GM21390 (cell line): Measurements from ENCODE around the gene EXOC4.
"Not testable (repeated sequence)": the region's sequence is repeated elsewhere in the genome, so short reads cannot be mapped to it uniquely, and the experiment has no call there.

ENCODE experiments used
- ATAC-seq: cut with Tn5 transposase; IDR thresholded peaks from one replicate; pipeline ENCODE4 v1.9.1; 2021; ENCODE audit not compliant: unreplicated experiment

EXOC4 gene

DNA sequence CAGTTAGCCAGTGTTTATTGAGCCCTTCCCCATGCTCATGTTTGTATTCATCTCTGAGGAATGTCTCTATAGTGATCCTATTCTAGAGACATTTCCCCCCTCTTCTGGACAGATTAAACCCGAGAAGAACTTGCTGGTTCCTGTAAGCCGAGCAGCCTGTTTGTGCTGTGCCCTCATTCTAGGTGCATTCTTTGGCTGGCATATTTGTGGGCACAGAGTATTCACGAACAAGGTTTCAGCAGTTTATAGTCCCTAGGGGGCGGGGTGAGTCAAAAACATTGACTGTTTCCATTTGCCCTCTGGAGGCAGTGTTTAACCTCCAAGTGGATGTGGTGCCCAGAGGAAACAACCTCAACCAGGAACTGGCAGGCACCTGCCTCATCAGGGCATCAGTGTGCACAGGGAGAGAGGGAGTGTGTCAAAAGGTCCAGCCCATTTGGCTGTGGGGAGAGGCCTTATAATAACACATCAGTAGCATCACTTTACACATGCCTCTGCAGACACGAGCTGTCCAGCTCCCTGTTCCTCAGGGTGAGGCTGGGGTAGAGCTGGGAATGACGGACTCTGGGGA lies 600.9 kb downstream of the EXOC4 start:
- peak; percentile 63 for ATAC-seq

DNA sequence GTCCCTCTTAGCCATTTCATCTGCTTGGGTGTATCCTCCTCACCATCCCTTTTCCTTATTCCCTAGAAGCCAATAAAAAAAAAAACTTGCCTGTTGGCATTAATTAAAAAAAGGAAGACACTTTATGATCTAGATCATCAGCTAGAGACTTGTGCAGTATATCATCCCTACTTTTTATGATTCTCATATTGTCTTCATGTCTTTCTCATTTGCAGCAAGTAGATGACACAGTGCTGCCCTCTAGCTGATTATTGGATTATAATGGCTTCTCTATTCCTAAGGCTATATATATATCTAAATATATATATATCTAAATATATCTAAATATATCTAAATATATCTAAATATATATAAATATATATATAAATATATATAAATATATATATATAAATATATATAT lies 601.9 kb downstream of the EXOC4 start:
- no peak for ATAC-seq

DNA sequence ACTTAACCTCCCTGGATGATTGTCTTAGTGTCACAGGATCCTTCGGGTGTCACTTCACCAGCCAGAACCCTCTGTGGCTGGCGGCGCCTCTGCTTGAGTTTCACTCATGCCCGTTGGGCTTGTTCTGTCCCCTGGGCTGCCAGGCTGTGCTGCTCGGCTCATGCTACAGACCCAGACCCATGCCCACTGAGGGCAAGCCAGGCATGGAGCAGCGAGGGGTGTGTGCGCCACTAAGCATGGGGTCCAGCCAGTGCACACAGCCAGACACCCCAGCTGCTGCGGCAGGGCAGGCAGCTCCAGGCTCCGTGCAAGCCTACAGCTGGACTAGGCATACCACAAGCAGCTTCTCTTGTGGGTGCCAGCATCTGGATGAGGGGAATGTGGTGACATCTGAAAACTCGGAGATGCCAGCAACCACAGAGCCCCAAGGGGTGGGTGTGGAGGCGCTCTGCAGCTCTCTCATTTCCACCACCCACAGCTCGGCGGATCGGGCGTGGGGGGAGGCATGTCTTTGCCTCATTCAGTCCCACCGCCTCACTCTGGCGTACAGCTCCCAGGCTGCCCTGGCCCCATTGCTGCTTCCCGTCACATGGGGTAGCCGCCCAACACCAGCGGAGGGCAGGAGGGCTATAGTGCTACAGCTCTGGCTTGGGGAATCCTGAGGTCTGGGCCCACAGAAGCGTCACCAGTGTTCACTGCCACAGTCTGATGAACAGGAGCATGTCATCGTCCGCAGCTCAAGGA lies 604.7 kb downstream of the EXOC4 start:
- no peak for ATAC-seq

DNA sequence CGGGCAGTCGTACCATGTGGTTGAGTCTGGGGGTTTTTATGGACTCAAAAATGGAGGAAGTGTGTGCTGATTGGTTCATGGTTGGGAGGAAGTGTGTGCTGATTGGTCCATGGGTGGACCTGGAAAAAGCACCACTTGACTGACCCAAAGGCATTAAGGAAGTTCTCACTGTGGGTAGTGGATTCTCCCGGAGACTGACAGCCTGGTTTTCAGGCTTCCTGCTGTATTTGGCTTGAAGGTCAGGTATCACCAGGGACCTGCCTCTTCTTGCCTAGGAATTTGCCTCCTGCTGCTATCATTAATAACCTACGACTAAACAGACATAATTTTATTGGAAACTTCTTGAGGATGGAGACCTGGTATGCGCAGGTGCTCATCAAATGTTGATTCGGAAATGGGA lies 605.4 kb downstream of the EXOC4 start:
- no peak for ATAC-seq

DNA sequence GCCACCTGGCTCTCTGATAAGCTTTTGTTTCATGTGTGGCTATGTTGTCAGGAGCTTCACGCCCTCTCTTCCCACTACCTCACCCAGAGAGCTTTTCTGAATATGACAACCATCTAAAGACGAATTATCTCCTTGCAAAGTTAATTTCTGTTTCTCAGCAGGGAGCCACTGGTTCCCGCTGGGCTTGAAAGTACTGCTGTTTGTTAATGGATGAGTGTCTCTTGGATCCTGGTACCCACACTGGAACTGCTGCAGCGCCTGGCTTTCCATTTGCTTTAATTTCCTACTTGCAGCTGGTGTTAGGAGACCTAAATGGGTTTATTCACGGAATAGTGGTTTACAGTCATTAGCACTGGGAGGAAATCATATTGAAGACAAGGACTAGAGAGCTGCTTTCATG lies 606.4 kb downstream of the EXOC4 start:
- ATAC-seq: no peak

DNA sequence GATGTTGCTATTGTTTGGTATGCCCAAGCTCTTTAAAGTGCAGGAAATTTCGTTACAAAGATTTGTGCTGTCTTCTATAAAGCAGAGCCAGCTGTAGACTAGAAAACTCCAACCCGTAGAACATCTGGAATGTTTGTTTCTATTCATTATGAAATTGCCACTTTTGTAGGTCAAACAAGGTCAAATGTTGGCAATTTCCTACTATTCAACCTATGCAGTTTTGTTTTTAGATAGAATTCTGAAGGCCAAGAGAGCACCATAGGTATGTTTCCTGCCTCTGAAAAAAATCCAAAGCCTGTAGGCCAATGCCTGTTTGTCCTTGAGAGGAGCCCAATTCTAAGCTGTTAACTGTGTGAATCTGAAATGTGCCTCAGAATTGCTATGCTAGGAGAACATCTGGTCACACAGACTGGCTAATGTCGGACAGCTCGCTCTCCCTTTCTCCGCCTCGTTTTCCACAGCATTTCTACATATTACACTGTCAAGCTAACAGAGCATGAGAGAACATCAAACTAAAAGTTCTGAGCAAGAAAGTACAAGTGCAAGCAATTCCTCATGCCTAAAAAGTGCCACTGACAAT lies 607.1 kb downstream of the EXOC4 start:
- ATAC-seq: no peak

DNA sequence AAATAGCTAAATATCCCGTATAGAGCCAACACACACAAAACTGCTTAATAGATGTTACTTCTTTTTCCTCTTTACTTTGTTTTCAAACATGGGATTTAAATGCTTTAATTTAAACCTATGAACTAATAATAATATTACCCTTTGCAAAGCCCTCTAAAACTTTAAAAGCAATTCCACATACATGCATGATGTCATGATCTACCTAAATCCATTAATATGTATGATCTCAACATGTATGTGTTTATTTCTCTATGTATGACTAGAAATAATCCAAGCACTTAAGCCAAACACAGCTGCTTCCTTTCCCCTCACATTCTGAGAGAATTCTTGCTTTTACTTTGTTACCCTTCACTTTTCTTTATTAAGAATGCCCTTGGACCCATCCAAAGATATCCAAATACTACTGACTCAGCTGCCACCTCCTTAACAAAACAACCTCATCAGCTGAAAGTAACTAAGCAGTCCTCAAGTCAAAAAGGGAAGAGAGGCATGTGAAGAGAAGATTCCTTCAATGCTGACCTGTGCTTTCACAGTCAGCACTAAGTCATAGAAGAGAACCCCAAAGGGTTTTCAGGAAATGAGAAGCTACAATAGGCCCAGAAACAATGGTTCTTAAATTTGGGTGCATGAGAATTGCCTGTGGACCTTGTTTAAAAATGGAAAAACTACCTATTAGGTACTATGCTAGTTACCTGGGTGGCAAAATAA lies 607.9 kb downstream of the EXOC4 start:
- ATAC-seq: no peak

DNA sequence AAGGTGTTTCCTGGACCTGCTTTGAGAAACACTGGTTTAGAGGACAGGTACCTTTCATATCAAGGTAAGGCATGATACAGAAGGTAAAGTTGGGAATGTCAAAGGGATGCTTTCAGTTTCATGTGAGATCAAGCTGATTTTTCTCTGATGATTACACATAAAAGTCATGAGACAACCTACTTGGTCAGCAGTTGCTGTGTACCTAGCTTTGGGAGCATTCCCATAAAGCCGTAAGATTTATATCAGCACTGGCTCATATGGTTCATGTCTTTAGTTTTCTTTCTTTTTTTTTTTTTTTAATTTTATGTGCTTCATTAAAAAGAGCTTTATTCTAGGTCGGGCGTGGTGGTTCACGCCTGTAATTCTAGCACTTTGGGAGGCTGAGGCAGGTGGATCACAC lies 609.0 kb downstream of the EXOC4 start:
- no peak for ATAC-seq

DNA sequence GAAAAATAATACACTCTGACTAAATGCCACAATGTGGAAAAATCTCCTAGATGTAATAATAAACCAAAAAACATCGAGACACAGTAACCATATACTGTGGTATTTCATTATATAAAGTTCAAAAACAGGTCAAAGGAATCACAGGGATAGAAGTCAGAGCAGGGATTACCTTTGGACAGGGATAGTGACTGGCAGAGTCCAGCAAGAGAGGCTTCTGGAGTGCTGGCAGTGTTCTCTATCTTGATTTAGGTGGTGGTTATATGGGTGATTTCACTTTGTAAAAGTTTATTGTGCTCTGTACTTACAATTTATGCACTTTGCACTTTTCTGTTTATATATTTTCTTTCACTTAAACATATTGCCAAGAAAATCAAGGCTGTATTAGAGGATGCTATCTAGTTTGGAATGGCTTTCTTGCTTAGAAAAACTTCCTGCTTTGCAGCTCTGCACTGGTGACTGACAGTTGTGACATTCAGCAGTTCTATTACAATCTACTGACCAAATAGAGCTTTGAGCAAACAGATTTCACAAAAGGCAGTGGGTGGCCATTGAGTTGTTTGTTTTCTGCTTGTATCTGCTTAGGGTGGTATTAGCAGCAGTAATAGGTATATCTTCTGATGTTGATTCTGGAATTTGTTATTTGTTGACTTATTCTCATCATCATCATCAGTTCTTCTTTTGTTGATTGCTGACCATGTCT lies 610.6 kb downstream of the EXOC4 start:
- no peak for ATAC-seq

DNA sequence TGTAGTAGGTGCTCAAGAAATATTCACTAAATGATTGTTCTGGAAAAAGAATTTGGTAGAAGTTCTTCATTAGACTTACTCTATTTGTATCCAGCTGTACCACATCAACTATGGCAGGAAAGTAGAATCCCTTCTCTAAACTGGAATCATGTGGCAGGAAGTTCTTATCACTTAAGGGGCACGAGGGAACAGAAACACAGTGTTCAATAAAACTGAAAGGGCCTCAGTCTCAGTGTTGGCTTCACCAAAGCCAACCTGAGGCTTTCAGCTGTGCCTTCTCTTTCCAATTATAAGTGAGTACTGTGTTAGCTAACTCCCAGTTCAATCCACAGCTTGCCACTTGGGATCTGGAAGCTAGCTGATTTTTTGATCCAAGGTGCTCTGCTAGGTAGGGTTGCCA lies 616.7 kb downstream of the EXOC4 start:
- ATAC-seq: no peak

DNA sequence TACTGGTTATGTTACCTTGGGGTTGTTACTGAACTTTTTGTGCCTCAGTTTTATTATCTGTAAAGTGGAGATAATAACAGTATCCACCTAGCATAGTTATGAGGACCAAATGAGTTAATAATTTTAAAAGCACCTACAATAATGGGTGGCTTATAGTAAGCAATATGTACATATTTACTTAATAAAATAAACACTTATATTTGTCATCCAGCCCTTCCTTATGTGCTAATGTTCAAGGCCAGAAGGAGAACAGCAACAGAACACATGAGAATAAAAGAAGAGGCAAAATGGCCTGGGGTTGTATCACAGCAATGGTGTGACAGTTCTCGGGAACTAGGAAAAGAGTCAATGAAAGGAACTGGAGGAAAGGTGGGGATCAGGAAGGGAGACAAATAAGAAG lies 618.9 kb downstream of the EXOC4 start:
- ATAC-seq: no peak

DNA sequence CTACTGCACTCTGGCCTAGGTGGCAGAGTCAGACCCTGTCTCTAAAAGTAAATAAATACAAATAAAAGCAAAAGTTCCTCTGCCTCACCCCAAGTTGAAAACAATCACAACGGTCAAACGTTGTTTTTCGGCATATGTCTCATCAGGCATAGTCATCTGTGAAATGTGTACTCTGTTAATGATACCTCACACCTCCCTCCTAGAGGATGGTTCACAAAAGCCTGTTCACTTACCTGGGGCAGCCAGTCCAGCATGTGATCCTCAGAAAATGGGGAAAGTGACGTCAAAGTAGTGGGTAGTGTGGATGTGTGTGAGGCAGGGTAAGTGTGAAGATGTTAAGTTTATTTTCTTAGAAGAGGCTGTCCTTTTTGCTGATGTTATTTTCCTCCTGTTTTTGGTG lies 620.3 kb downstream of the EXOC4 start:
- no peak for ATAC-seq

DNA sequence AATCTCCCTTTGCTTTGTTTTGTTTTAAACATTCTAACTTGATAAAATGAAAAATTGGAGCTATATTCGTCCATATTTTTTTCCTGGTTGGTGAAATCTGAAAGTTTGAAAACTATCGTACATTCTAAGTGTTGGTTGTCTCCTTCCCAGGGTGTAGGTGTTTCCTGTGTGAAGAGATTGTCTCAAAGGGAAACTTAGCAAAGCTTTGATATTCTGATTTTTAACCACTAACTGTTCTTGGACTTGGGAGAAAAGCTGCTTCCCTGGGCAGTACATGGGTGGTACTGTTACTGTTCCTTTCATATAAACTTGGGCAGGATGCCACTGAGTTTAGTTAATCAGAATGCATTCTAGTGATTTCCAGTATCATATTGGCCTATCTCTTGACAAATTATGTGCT lies 620.8 kb downstream of the EXOC4 start:
- no peak for ATAC-seq

DNA sequence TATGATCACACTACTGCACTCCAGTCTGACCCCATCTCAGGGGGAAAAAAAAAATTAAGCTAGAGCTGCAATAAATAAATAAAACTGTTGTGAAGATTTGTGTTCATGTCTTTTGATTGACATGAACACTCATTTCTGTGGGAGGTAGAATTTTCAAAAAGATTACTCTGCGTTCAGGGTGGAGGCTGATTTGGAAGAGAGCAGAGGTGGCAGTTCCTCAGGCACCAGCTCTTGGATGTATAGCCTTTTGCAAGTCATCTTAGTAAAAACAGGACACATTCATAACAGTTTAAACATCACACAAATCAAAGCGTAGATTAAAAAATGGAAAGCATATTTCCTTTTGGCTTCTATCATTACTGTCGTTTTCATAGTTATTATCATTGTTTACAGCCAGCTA lies 630.7 kb downstream of the EXOC4 start:
- ATAC-seq: no peak

DNA sequence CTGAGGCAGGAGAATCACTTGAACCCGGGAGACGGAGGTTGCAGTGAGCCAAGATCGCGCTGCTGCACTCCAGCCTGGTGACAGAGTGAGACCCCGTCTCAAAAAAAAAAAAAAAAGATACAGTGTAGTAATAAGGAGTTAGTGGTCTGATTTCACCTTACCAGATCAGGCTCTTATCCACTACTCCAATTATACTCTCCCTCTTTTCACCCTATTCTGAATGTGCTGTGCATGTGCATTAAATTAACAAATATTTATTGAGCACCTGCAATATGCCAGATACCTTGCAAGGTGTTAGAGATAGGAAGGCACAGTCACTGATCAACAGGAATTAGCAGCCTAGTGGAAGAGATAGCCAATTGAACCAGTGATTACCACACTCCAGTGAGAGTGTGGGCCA lies 632.3 kb downstream of the EXOC4 start:
- ATAC-seq: no peak

DNA sequence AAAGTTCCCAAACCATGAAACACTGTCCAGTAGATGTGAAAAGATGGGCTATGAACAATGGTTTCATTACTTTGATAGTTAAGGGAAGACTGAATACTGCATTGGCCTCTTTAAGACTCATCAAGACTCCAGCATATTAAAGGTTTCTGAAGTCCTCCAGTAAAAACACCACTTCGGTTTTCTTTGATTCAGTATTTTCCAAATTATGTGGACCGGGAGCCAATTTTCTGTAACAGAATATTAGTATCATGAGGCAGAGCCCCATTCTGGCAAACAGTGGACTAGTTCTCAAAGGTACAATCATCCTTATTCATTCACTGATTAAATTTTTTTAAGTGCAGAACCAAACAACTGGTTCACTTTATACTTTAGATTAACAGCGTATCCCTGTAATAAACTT lies 633.2 kb downstream of the EXOC4 start:
- ATAC-seq: no peak

DNA sequence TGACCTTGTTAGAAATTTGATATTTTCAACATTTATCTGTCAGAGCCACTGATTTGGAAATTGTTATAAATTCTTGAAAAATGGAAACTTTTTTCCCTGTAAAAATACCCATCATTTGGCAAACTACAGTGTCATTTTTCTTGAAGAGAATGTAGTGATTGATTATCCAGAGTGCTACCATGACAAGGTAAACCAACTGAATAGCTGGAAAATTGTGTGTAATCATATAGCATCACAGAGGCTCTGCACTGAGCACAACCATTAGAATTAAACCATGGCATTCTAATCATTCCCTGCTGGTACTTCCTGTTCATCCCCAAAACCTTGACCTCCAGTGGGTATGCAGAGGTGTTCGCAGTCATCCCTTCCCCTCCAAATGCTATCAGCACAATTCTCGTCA lies 633.9 kb downstream of the EXOC4 start:
- no peak for ATAC-seq

DNA sequence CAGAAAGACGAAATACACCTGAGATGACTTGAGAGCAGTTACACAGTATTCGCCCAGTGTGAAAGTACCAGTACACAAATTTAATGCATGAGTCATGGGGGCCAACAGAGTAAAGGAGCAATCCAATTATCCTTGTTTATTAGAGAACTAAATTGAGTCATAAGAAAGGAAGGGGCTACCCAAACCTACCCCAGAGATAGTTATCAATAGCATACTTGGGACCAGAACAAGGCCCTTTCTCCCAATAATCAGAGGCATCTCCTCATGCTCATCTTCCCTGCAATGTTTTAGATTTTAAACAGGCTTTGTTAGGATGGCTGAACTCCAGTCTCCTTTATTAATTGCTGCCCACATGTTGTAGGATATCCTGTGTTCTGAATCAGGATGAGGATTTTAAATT lies 634.6 kb downstream of the EXOC4 start:
- ATAC-seq: no peak

DNA sequence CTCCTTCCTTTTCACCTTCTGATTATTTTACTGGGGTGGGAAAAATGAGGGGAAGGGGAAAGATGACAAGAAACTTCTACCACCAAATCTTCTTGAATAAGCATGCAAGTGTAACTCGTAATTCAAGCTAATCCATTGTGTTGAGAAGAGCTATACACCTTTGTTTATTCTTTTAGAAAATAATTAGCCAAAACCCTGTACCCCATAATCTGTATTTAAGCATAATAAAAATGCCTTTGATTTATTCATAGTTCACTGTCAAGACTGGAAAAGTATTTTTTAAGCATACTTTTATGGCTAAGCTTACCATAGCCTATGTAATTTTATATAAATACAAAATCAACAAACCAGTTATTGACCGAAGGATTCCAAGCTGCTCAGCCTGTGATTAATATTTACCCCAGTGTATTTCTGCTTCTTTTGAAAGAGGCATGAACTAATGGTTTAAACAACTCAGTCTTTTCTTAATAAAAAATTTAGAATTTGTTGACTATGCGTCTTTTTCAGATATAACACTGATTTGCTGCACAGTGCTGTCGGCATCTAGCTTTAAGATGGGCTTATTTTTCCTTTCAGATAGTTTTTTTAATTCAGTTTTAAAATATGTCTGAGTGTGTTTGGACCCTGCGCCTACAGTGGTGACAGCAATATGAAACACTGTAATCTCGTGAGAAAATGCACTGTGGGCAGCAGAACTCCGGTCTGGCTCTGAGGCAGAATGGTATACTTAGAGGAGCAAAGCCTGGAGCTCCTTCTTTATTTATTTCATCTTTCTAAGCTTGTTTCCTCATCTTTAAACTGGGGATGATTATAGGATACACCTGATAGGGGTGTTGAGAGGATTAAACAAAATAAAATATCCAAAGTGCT lies 635.4 kb downstream of the EXOC4 start:
- ATAC-seq: no peak

DNA sequence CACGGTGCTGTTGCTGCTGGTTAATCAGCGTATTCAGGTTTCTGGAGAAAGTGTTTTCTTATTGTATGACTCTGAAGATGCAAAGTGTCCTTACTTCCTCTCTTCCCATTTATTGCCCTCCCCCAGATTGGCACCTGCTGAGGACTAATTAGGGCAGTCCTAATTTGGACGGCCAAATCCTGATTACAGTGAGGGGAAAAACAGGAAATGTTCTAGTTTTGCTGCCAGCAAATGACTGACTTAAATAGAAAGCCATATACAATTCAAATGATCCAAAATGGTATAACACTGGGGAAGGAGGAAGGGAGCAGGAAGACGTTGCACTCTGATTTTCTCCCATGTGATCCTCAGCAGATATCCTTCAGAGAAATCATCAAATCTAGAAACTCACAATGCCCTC lies 651.9 kb downstream of the EXOC4 start:
- no peak for ATAC-seq

DNA sequence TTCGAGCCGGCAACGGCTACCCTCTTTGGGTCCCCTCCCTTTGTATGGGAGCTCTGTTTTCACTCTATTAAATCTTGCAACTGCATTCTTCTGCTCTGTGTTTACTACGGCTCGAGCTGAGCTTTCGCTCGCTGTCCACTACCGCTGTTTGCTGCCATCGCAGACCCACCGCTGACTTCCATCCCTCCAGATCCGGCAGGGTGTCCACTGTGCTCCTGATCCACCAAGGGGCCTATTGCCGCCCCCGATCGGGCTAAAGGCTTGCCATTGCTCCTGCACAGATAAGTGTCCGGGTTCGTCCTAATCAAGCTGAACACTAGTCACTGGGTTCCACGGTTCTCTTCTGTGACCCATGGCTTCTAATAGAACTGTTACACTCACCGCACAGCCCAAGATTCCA lies 653.7 kb downstream of the EXOC4 start:
- not testable (repeated sequence) for ATAC-seq
